Measurements from ENCODE around the gene RNF4. TPM values are rescaled to one million over a fixed set of nuclear protein-coding genes. Genes with fewer than 3 reads are reported as not detected.

RNF4 gene
- total RNA-seq, 2 donors from 2014 or later: 29.0 to 29.3 TPM

GRCh38 chr4:2423695-2424094 is 45.2 kb upstream of the RNF4 start:
- Histone ChIP-seq H3K36me3 (replicated peaks in 1 of 2; ENCODE audit: insufficient read depth in 1 of 2, low read depth in 2 of 2) (no peaks in the 10 kb centered on the region), H3K4me3 (no peak overlapping the region), H3K27ac (no peak overlapping the region), H3K4me1 (peaks cover 9% of the 10 kb centered on the region), H3K27me3 (no peaks in the 10 kb centered on the region), H3K9me3 (no peaks in the 10 kb centered on the region)
- ATAC-seq (no peak), DNase-seq (no peak)
- WGBS, 2 donors: 73% methylated on average over 7 of the region's 10 CpGs; no CpG with 5 or more reads in 1 of the 2 donors
- intact Hi-C loops (cut with DNase I): loop anchor here (10.0 kb wide), 1 partner anchor 159 kb away; the partner anchor contains the start of gene MXD4
- no peak for TF ChIP-seq CTCF (IDR thresholded peaks at IDR 0.05)
- no peak for TF ChIP-seq POLR2A (IDR thresholded peaks at IDR 0.05)

- TF ChIP-seq POLR2A (IDR thresholded peaks at IDR 0.05) (no peak), CTCF (IDR thresholded peaks at IDR 0.05) (no peak)
- no peak for ATAC-seq
Observed at GRCh38 chr4:2424581-2424980, 44.3 kb upstream of the RNF4 start.

GRCh38 chr4:2425386-2426068 is 43.4 kb upstream of the RNF4 start:
- Histone ChIP-seq H3K9me3 (no peaks in the 10 kb centered on the region), H3K27me3 (no peaks in the 10 kb centered on the region), H3K4me1 (peaks cover 2% of the 10 kb centered on the region), H3K4me3 (no peak overlapping the region), H3K27ac (no peak overlapping the region), H3K36me3 (replicated peaks in 1 of 2; ENCODE audit: insufficient read depth in 1 of 2, low read depth in 2 of 2) (no peaks in the 10 kb centered on the region)
- intact Hi-C loops (cut with DNase I): loop anchor here (10.0 kb wide), 1 partner anchor 161 kb away; the partner anchor contains the start of gene MXD4
- TF ChIP-seq POLR2A (IDR thresholded peaks at IDR 0.05): no peak
- TF ChIP-seq CTCF (IDR thresholded peaks at IDR 0.05): no peak
- WGBS, 2 donors: 92 to 97% methylated on average over 8 to 13 of the region's 13 CpGs
- no peak for DNase-seq
- ATAC-seq: no peak

More at GRCh38 chr4:2424581-2424980, 44.3 kb upstream of the RNF4 start:
- no peaks in the 10 kb centered on the region for H3K27me3 ChIP-seq
- H3K4me1 ChIP-seq: peaks cover 1% of the 10 kb centered on the region
- H3K4me3 ChIP-seq: no peak overlapping the region
- intact Hi-C loops (cut with DNase I): loop anchor here (10.0 kb wide), 1 partner anchor 160 kb away; the partner anchor contains the start of gene MXD4
- no peak overlapping the region for H3K27ac ChIP-seq
- no peaks in the 10 kb centered on the region for H3K9me3 ChIP-seq
- WGBS, 2 donors: 74 to 84% methylated on average over 10 of the region's 10 CpGs
- no peaks in the 10 kb centered on the region for H3K36me3 ChIP-seq (replicated peaks in 1 of 2; ENCODE audit: insufficient read depth in 1 of 2, low read depth in 2 of 2)
- no peak for DNase-seq

- intact Hi-C loops (cut with DNase I): loop anchor here (10.0 kb wide), 1 partner anchor 161 kb away; the partner anchor contains the start of gene MXD4
- WGBS, 2 donors: 60 to 73% methylated on average over 3 to 4 of the region's 8 CpGs
- Histone ChIP-seq H3K36me3 (replicated peaks in 1 of 2; ENCODE audit: insufficient read depth in 1 of 2, low read depth in 2 of 2) (no peaks in the 10 kb centered on the region), H3K9me3 (no peaks in the 10 kb centered on the region), H3K4me3 (no peak overlapping the region), H3K4me1 (peaks cover 3% of the 10 kb centered on the region), H3K27me3 (no peaks in the 10 kb centered on the region), H3K27ac (no peak overlapping the region)
- ATAC-seq (no peak), DNase-seq (no peak)
- no peak for TF ChIP-seq CTCF (IDR thresholded peaks at IDR 0.05)
- no peak for TF ChIP-seq POLR2A (IDR thresholded peaks at IDR 0.05)
Observed at GRCh38 chr4:2426069-2426397, 42.9 kb upstream of the RNF4 start.

Measured in body of pancreas (tissue), 4 donors.